ENCODE measurements around the gene NBR1.
A peak's percentile ranks its signal among the peaks of the same experiment; 100 is the strongest.
"Not testable (repeated sequence)": the region's sequence is repeated elsewhere in the genome, so short reads cannot be mapped to it uniquely, and the experiment has no call there.

The NBR1 gene

GRCh38 chr17:43155666-43156065, 15.3 kb upstream of the NBR1 start:
- no peak for DNase-seq

DNA sequence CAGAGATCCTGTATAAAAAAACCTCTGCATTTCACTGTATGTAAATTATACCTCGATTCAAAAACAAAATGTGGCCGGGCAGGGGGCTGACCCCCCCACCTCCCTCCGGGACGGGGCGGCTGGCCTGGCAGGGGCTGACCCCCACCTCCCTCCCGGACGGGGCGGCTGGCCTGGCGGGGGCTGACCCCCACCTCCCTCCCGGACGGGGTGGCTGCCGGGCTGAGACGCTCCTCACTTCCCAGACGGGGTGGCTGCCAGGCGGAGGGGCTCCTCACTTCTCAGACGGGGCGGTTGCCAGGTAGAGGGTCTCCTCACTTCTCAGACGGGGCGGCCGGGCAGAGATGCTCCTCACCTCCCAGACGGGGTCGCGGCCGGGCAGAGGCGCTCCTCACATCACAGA, 11.8 kb upstream of the NBR1 start:
- DNase-seq, result not testable (repeated sequence)

- DNase-seq, result not testable (repeated sequence)
Observed at GRCh38 chr17:43159957-43160356, 11.1 kb upstream of the NBR1 start.

DNA sequence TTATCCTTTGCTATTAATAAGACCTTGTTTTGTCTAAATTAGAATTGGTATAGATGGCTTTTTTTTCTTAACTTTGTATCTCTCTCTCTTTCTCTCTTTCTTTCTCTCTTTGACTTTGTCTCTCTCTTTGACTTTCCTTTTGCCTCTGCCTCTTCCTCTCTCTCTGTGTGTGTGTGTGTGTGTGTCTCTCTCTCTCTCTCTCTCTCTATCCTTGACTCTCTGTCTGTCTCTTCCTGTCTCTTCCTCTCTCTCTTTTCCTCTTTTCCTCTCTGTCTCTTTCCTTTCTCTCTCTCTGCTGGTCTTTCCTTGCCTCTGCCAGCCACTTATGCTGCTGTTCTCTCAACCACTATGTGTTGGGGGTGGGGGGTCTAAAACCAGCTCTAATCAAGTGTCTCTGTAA, 5.0 kb upstream of the NBR1 start:
- not testable (repeated sequence) for DNase-seq

DNA sequence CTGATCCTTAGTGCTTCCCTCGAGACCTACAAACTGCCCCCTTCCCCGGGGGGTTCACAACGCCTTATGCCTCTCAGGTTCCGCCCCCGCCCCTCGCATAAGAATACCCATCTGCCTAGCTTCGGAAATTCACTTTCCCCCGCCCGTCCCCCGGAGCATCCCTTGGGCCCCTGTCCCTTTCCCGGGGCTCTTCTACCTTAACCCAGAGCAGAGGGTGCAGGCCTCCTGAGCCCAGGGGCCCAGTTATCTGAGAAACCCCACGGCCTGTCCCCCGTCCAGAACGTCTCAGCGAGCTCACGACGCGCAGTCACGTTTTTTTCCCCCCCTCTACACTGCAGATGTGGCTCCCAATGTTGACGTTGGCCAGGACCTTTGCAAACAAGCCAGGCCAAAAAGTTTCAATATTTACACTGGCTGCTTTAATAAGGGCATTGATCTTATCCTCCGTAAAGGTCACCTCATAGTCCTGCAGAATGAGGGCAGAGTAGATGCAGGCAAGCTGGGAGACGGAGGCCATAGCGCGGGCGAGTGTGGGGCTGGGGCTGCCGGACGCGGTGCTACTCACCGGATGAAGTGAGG, 1.4 kb upstream of the NBR1 start:
- DNase-seq, result peak in 1 of 2 donors; percentile 28

- DNase-seq, result peak; percentile 87 to 94
Observed at GRCh38 chr17:43170140-43170765, 761 bp upstream of the NBR1 start.

GRCh38 chr17:43171586-43172487, 823 bp downstream of the NBR1 start:
- peak; percentile 4 to 30 for DNase-seq

DNA sequence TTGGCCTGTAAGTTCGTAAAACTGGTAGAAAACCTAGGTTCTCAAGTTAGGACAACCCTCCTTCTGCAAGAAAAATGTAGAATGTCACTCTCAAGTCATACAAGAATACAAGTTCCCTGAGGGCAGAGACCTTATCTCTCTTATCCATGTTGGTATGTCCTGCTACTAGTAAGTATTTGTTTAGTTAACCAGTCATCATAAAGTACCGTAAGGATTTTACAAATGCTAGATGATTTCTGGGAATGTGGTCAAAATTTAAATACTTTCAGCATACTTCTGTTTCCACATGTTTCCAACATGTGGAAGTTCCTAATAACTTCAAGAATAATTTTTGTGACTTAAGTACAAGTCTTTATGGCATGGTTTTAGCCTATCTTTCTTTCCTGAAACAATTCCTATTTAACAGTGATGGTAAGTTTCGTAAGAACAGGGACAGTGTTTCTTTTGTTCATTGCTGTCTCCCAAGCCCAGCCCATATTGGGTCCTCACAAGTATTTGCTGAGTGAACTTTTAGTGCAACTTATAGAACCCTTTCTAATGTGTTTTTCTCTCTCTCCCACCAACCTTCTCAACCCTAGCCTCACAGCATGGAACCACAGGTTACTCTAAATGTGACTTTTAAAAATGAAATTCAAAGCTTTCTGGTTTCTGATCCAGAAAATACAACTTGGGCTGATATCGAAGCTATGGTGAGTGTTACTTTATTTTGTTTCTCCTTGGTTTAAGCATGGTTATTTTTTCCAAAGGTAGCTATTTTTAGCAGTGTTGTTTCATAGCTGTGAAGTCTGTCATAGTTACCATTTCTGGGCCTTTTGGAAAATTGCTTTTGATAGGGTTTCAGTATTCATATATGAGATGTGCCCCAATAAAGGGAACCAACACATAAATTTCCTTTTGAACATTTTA, 4.5 kb downstream of the NBR1 start:
- no peak for DNase-seq

DNA sequence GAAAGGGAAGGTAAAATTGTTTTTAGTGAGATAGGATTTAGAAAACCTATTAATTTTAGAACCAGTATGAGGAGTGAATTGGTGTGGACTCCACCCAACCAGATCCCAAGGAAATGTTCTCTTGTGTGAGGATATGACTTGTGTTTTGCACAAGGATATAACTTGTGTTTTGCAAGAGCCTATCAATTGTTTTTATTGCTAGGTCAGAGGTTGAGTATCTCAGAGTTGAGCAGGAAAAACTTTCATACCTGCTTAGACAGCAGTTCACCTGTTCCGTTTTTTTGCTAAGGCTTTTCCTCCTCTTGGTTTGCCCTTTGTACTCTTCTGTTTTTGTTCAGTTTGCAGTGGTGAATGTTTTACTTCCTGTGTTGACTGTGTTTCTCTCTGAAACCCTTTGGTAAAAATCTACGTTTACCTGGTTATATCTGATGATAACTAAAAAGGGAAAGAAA, 5.1 kb downstream of the NBR1 start:
- DNase-seq, result no peak

DNA sequence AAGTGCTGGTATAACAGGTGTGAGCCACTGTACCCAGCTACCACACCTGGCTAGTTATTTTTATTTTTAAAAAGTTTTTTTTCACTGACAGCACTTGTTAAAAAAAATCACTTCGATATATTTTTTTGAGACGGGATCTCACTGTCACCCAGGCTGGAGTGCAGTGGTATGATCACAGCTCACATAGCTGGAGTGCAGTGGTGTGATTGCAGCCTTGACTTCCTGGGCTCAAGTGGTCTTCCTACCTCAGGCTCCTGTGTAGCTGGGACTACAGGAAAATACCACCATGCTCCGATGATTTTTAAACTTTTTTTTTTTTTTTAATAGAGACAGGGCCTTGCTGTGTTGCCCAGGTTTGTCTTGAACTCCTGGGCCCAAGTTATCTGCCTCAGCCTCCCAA, 12.9 kb downstream of the NBR1 start:
- no peak for DNase-seq

- not testable (repeated sequence) for DNase-seq
Observed at GRCh38 chr17:43186656-43187055, 15.6 kb downstream of the NBR1 start.

DNA sequence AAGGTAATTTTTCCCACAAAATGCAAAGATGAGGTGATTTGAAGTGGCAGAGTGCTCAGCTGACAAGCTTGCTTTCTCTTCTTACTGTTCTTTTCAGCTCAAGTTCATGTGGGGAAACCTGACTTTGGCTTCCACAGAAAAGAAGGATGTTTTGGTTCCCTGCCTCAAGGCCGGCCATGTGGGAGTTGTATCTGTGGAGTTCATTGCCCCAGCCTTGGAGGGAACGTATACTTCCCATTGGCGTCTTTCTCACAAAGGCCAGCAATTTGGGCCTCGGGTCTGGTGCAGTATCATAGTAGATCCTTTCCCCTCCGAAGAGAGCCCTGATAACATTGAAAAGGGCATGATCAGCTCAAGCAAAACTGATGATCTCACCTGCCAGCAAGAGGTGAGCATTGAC, 22.2 kb downstream of the NBR1 start:
- DNase-seq, result no peak

GRCh38 chr17:43199633-43200032, 28.6 kb downstream of the NBR1 start:
- no peak for DNase-seq

DNA sequence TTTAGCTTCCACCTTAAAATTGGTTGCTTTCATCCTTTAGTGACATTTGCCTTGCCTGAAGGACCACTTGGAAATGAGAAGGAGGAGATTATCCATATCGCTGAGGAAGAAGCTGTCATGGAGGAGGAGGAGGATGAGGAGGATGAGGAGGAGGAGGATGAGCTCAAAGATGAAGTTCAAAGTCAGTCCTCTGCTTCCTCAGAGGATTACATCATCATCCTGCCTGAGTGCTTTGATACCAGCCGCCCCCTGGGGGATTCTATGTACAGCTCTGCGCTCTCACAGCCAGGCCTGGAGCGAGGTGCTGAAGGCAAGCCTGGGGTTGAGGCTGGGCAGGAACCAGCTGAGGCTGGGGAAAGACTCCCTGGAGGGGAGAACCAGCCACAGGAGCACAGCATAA, 29.1 kb downstream of the NBR1 start:
- no peak for DNase-seq

DNA sequence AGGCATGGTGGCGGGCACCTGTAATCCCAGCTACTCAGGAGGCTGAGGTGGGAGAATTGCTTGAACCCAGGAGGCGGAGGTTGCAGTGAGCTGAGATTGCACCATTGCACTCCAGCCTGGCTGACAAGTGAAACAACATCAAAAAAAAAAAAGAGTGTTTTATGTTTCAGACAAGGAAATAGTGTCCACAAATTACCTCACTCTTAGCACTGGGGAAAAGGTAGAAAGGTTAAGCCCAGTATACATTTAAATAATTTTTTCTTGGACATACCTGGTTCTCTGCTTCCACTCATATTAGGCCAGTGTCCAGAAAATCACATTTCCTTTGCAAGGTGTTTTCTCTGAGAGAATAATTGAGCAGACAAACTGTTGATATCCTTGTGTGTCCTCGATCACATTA, 32.0 kb downstream of the NBR1 start:
- DNase-seq, result not testable (repeated sequence)

DNA sequence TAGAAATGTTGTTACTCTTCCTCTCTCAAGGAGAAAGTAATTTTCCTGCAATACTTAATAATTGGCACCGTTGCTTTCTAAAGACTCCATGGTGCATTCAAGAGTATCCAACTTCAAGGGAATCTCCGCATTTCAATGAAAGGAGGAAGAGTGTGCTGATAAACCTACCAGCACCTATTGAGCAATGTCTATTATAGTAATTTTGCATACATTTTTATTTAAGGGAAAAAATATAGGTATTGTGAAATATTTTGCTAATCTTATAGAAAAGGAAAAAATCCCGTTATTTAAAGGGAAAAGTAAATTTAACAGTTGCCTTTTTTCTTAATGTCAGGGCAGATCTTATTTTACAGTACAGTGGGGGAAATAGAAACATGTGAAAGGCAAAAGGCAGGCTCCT, 39.6 kb downstream of the NBR1 start:
- no peak for DNase-seq

GRCh38 chr17:43211123-43211479, 40.1 kb downstream of the NBR1 start:
- DNase-seq, result no peak

DNA sequence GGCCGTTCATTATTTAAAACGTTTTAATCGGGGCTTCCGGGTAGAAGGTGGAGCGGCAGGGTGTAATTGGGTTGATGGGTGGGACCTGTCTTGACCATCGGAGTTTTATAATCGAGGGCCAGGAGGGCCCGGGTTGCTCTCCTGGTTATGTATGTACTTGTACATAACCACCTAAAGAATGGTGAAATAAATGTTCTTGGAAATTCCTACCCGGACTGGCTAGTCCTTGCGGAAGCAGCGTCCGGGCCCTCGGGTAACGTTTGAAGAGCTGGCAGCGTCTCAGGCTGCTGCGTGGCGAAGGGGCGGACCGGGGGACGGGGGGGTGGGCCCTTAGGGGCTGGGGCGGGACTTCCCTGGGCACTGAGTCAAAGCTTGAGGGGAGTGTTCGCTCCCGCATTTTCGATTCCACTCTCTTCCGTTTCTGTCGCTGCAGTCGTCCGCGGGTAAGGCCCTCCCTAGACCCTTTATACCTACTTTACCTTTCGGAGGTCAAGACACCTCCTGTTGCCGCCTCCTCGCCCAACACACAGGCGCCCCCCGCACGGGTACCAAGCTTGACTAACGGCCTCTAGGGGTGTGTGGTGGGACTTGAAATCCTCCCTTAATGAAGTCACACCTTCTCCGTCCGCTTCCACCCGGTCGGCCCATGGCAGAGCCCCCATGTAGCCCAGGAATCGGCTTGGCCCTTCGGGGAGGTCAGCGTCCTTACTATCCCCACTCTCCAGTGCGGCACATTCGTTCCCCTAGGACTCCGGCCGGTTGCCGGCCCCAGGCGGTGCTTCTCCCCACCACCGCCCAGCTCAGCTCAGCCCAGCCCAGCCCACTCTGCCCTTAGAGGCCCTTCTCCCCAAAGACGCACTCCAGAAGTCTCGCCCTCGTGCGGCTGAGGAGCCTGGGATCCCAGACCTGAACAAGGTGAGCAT, 40.7 kb downstream of the NBR1 start, which contains the start of gene TMEM106A:
TSS of gene TMEM106A (plus strand) at position 396 of the 923 bp plus-strand sequence. CDS start 1,167 bp downstream, outside the sequence.
- DNase-seq, result peak; percentile 61 to 78

GRCh38 chr17:43212641-43213490, 41.9 kb downstream of the NBR1 start:
- DNase-seq, result peak in 1 of 2 donors; percentile 58

GRCh38 chr17:43213545-43213944, 42.5 kb downstream of the NBR1 start:
- no peak for DNase-seq

- DNase-seq, result no peak
Observed at GRCh38 chr17:43215341-43215740, 44.3 kb downstream of the NBR1 start.

Measured in bone marrow (tissue), 2 donors.